ENCODE measurements around the gene HOOK1.

GRCh38 chr1:59924653-59925052 is 109.9 kb downstream of the HOOK1 start:
- TF ChIP-seq SUZ12 (IDR thresholded peaks at IDR 0.05; ENCODE audit: extremely low read depth, insufficient read depth, insufficient read length) (no peak), YY1 (IDR thresholded peaks at IDR 0.05; ENCODE audit: insufficient read depth, insufficient read length) (no peak)
